ENCODE measurements around the gene MED12L.

Gene MED12L

DNA sequence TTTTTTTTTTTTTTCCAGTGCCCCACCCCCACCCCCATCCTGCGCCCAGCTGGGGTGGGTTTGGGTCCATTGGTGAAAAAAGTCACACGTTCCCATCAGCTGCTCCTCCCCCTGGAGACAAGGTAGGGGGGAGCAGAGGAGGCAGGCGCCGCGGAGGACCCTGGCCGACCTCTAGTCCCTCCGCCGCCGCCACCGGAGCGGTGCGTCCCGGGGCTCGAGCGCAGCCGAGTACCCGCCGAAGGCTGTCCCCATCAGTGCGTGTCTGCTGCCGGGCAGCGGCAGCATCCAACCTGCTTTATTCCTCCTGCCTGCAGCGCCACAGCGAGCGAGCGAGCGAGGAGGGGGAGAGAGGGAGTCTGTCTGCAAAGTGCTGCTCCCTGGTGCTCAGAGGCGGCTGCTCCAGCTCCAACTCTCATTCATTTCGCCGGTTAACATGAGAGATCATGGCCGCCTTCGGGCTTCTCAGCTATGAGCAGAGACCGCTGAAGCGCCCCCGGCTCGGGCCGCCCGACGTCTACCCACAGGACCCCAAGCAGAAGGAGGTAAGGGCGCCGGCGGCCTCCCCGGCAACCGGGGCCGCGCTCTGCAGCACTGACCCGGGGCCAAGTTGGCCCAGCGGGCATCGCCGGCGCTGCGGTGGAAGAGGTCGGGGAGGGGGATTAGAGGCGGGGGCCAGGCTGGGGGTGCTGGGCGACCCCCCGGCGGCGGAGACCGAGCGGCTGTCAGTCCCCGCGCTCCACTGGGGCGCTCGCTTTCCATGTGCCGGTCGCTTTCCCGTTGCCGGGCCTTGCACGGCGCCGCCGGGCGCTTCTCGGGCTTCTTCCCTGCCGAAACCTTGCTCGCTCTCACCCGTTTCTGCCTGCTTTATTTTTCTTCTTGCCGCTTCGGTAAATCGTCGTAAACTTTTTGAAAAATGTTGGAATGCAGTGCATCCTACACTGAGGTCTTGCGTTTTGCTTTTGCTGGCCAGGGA lies 1.3 kb downstream of the MED12L start:
- TF ChIP-seq CTCF (conservative IDR thresholded peaks at IDR 0.05; ENCODE audit: low read depth, low read length), result peak; percentile 79
- peak; percentile 93 for DNase-seq (ENCODE audit: low read depth)
- peak overlapping the region; percentile 65 for H3K4me3 ChIP-seq (ENCODE audit: low read depth, low read length)

GRCh38 chr3:151087648-151088047 lies 2.2 kb downstream of the MED12L start:
- H3K4me3 ChIP-seq (ENCODE audit: low read depth, low read length), result no peak overlapping the region

DNA sequence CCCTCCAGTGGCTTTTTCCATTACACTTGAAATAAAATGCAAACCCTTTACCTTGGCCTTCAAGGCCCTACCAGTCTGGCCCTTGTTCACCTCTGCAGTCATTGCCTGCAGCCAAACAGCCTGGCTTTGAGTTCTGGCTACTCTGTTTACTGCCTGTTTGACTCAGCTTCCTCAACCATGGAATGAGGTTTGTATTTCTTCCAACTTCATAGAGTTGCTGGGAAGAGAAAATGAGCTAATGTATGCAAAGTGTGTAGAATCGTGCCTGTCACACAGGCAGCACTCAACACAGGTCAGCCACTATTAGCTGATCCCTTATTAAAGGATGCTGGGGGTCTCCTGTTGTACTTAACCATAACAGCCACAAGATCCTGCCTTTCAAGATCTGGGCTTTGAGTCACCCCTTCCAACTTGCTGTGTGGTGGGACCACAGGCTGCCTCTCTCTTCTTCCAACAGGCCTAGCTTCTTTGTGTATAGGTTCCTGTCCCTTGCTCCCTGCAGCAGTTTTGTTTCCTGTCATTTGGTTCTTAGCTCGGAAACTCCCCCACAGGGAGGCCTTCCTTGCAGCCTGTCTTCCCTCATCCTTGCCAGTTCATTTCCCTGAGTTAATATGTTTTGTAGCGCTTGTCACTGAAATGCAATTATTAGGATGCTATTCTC lies 6.4 kb downstream of the MED12L start:
- TF ChIP-seq CTCF (conservative IDR thresholded peaks at IDR 0.05; ENCODE audit: low read depth, low read length), result no peak
- DNase-seq (ENCODE audit: low read depth), result no peak
- H3K4me3 ChIP-seq (ENCODE audit: low read depth, low read length), result no peak overlapping the region

More at GRCh38 chr3:151087648-151088047, 2.2 kb downstream of the MED12L start:
- no peak for TF ChIP-seq CTCF (conservative IDR thresholded peaks at IDR 0.05; ENCODE audit: low read depth, low read length)
- no peak for DNase-seq (ENCODE audit: low read depth)

DNA sequence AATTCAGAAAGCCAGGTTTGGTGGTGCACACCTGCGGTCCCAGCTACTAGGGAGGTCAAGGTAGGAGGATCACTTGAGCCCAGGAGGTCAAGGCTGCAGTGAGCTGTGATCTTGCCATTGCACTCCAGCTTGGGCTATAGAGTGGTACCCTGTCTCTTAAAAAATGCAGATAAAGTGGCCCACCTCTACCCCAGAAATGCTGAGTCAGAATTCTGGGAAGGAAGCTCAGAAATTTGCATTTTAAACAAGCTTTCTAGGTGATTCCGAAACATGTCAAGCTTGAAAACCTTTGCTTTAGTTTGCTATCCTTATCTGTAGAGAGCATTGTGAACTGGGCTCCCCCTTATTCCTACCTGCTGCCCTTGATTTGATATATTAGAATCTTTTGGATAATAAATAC lies 7.7 kb downstream of the MED12L start:
- DNase-seq (ENCODE audit: low read depth), result no peak
- no peak overlapping the region for H3K4me3 ChIP-seq (ENCODE audit: low read depth, low read length)
- no peak for TF ChIP-seq CTCF (conservative IDR thresholded peaks at IDR 0.05; ENCODE audit: low read depth, low read length)

- DNase-seq (ENCODE audit: low read depth), result no peak
- no peak for TF ChIP-seq CTCF (conservative IDR thresholded peaks at IDR 0.05; ENCODE audit: low read depth, low read length)
- H3K4me3 ChIP-seq (ENCODE audit: low read depth, low read length), result no peak overlapping the region
These were observed 8.4 kb downstream of the MED12L start for GRCh38 chr3:151093905-151094304.

DNA sequence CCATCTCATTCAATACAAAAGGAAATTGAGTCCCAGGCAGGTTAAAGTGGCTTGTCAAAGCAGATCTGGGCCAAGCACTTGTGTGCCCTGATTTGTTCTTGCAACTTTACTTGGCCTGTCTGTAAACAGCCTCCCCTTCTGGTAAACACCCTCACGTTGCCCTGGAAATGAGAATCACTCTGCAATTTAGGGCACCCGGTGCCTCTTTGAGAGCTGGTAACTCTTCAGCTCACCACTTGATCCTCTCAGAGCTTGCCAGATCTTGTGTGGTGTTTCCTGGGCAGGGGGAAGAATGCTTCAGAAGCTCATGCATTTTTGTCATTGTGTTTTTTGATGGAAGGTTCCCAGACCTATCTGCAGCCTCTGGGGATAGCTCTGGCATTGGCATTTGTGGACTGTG lies 11.3 kb downstream of the MED12L start:
- H3K4me3 ChIP-seq (ENCODE audit: low read depth, low read length), result no peak overlapping the region
- no peak for TF ChIP-seq CTCF (conservative IDR thresholded peaks at IDR 0.05; ENCODE audit: low read depth, low read length)
- DNase-seq (ENCODE audit: low read depth), result no peak

Measured in choroid plexus epithelial cell (primary cell).